HepG2 (cell line): ENCODE results near the gene TBXA2R. TPM values are rescaled to one million over a fixed set of nuclear protein-coding genes. Genes with fewer than 3 reads are reported as not detected.

Experiments used
- ATAC-seq: fragments of 200-7000 bp; cut with Tn5 transposase; 3 replicates; pipeline ENCODE4 v1.9.1; 2020; ENCODE audit warnings: mild to moderate bottlenecking, moderate library complexity
- BruUV-seq: library from RNA; stranded (reverse); fragments of 400-500 nt; replicated peaks from 2 replicates; lab custom pipeline; 2021; lab: Mats Ljungman, UMichigan
- CTCF ChIA-PET: fragments of 300-600 bp; formaldehyde crosslinking; extraction: SDS; loops from one replicate; lab custom pipeline; 2021; ENCODE audit warnings: low total read pairs, inconsistent platforms, low intra/inter-chr PET ratio; lab: Yijun Ruan, JAX
- POLR2A ChIA-PET: fragments of 350-600 bp; sonication (Branson Sonifier 250); formaldehyde crosslinking; loops from one replicate; lab custom pipeline; 2020; ENCODE audit warnings: antibody characterized with exemption, inconsistent platforms; lab: Yijun Ruan, JAX
- DNase-seq: peaks from one replicate; pipeline ENCODE4 v3.0.0-alpha.2; 2015; ENCODE audit warnings: low spot score
- FAIRE-seq: peaks from 3 replicates; lab custom pipeline; 2011; peaks lifted over from hg19 to GRCh38; lab: Jason Lieb, UNC
- H2AFZ ChIP-seq: one replicate; pipeline ENCODE4 v1.6.1; 2011; ENCODE audit warnings: low read length, inconsistent platforms
- H3K27ac ChIP-seq: fragments of 300-600 bp; 3 replicates; pipeline ENCODE4 v1.8.0; 2011; ENCODE audit warnings: mixed run types, mild to moderate bottlenecking, mixed read lengths, low read length, inconsistent platforms; ENCODE audit not compliant: insufficient read depth; ENCODE audit errors: extremely low read length
- H3K27me3 ChIP-seq, 2 experiments: fragments of 200-600 bp in 1 of 2; 2 replicates in 1 of 2; 3 replicates in 1 of 2; pipeline versions ENCODE4 v1.6.0 to v1.8.0; 2011; ENCODE audit warnings: low read length in 2 of 2, mild to moderate bottlenecking in 2 of 2, moderate library complexity in 2 of 2, inconsistent platforms in 1 of 2; ENCODE audit not compliant: insufficient read depth in 2 of 2, control insufficient read depth in 1 of 2
- H3K36me3 ChIP-seq, 2 experiments: fragments of 200-600 bp in 1 of 2; replicated peaks in 1 of 2; 2 replicates in 1 of 2; 3 replicates in 1 of 2; pipeline versions ENCODE4 v1.5.1 to v1.8.0; 2011; ENCODE audit warnings: low read length in 2 of 2, inconsistent platforms in 1 of 2; ENCODE audit not compliant: insufficient read depth in 2 of 2, control insufficient read depth in 1 of 2
- H3K4me1 ChIP-seq: 2 replicates; pipeline ENCODE4 v1.5.1; 2012; ENCODE audit warnings: low read length, inconsistent platforms; ENCODE audit not compliant: insufficient read depth
- H3K4me2 ChIP-seq: 2 replicates; pipeline ENCODE4 v1.6.0; 2011; ENCODE audit warnings: low read depth, low read length, inconsistent platforms
- H3K4me3 ChIP-seq, 3 experiments: fragments of 200-600 bp in 1 of 3; sonication (generic), shearing (Covaris generic) in 1 of 3; replicated peaks in 1 of 3; 2 replicates each; pipeline ENCODE4 v1.5.1; 2011 to 2016; ENCODE audit warnings: low read length in 3 of 3, inconsistent platforms in 2 of 3, low read depth in 2 of 3, mild to moderate bottlenecking in 2 of 3, control low read depth in 1 of 3, mixed read lengths in 1 of 3; ENCODE audit not compliant: insufficient read depth in 1 of 3
- H3K79me2 ChIP-seq: one replicate; pipeline ENCODE4 v1.6.1; 2011; ENCODE audit warnings: low read length, inconsistent platforms; ENCODE audit not compliant: insufficient read depth
- H3K9ac ChIP-seq: 2 replicates; pipeline ENCODE4 v1.6.0; 2011; ENCODE audit warnings: mild to moderate bottlenecking, low read depth, low read length, inconsistent platforms; ENCODE audit not compliant: insufficient read depth
- H3K9me3 ChIP-seq: 2 replicates; pipeline ENCODE4 v1.5.1; 2012; ENCODE audit warnings: mild to moderate bottlenecking, low read length
- H4K20me1 ChIP-seq: 2 replicates; pipeline ENCODE4 v1.6.0; 2011; ENCODE audit warnings: inconsistent platforms, mild to moderate bottlenecking, low read length, moderate library complexity; ENCODE audit not compliant: insufficient read depth
- BCLAF1 ChIP-seq: fragments of 450-650 bp; IDR thresholded peaks from 2 replicates; pipeline ENCODE4 v1.6.1; 2017; ENCODE audit warnings: mild to moderate bottlenecking
- BRF2 ChIP-seq: sonication (generic); formaldehyde crosslinking; IDR thresholded peaks from 2 replicates; pipeline ENCODE4 v1.8.1; 2022; ENCODE audit warnings: mild to moderate bottlenecking, missing genetic modification reagents
- CCAR2 ChIP-seq: fragments of 200-400 bp; formaldehyde crosslinking; optimal IDR thresholded peaks from 2 replicates; pipeline ENCODE3; 2018; ENCODE audit warnings: low read depth, mild to moderate bottlenecking, low read length, moderate library complexity
- HNF4G ChIP-seq, 2 experiments: sonication (generic) in 1 of 2; formaldehyde crosslinking in 1 of 2; IDR thresholded peaks; 2 replicates each; pipeline versions ENCODE4 v1.4.0 to v1.6.1; 2011 to 2020; ENCODE audit warnings: borderline replicate concordance in 2 of 2, low read depth in 2 of 2, mild to moderate bottlenecking in 2 of 2, low read length in 1 of 2, missing genetic modification reagents in 1 of 2, moderate library complexity in 1 of 2
- NFIB ChIP-seq: sonication (generic); formaldehyde crosslinking; IDR thresholded peaks from 2 replicates; pipeline ENCODE4 v1.9.0; 2021; ENCODE audit warnings: missing genetic modification reagents, mild to moderate bottlenecking, borderline replicate concordance
- PRMT3 ChIP-seq: sonication (generic); formaldehyde crosslinking; IDR thresholded peaks from 2 replicates; pipeline ENCODE4 v1.8.1; 2022; ENCODE audit warnings: low read depth, mild to moderate bottlenecking, moderate library complexity, missing genetic modification reagents, borderline replicate concordance
- SATB2 ChIP-seq: sonication (generic); formaldehyde crosslinking; IDR thresholded peaks from 2 replicates; pipeline ENCODE4 v1.5.0; 2020; ENCODE audit warnings: missing genetic modification reagents
- SMC3 ChIP-seq: IDR thresholded peaks from 2 replicates; pipeline ENCODE4 v1.6.1; 2011; ENCODE audit warnings: low read length, improper control_type of control experiment
- ZBTB38 ChIP-seq: sonication (generic); formaldehyde crosslinking; IDR thresholded peaks from 2 replicates; pipeline ENCODE4 v1.5.1; 2020; ENCODE audit warnings: mild to moderate bottlenecking, missing genetic modification reagents
- ZNF382 ChIP-seq: sonication (generic); formaldehyde crosslinking; IDR thresholded peaks from 2 replicates; pipeline ENCODE4 v1.5.0; 2020; ENCODE audit warnings: missing genetic modification reagents, mild to moderate bottlenecking, borderline replicate concordance
- ZNF576 ChIP-seq: sonication (generic); formaldehyde crosslinking; IDR thresholded peaks from 2 replicates; pipeline ENCODE4 v1.4.0; 2020; ENCODE audit warnings: mild to moderate bottlenecking, missing genetic modification reagents
- ZNF784 ChIP-seq: sonication (generic); formaldehyde crosslinking; IDR thresholded peaks from 2 replicates; pipeline ENCODE4 v1.5.1; 2020; ENCODE audit warnings: missing genetic modification reagents, mild to moderate bottlenecking, borderline replicate concordance
- ZNF800 ChIP-seq: sonication (generic); formaldehyde crosslinking; IDR thresholded peaks from 2 replicates; pipeline ENCODE4 v1.4.0; 2020; ENCODE audit warnings: missing genetic modification reagents
- WGBS: methylation state at CpG from one replicate; pipeline ENCODE4 v1.1.6; 2017; ENCODE audit warnings: low lambda C conversion rate; 5-methylcytosine and 5-hydroxymethylcytosine counted together
- in situ Hi-C: cut with HindIII; loops from 2 replicates; pipeline ENCODE4 v1.10.0; 2017; ENCODE audit warnings: low pct_unique_long_range_greater_than_20kb; ENCODE audit not compliant: extremely low pct_ligation_motif_present
- intact Hi-C: fragments of 100-400 bp; cut with micrococcal nuclease; formaldehyde crosslinking; loops from one replicate; pipeline ENCODE4 v1.10.0; 2022; ENCODE audit not compliant: unreplicated experiment
- polyA plus RNA-seq, 8 experiments: library from polyadenylated mRNA; depleted of rRNA in 3 of 8; stranded (reverse) in 7 of 8; unstranded in 1 of 8; fragments of >200 nt; fragmentation: Illumina TruSeq in 4 of 8; extraction: Trizol in 4 of 8; gene quantifications; 2 replicates each; pipeline versions ENCODE4 v1.2.1 to v1.2.3, GENCODE V29; 2011 to 2016; ENCODE audit warnings: low read depth in 4 of 8, missing spikeins in 1 of 8, mixed read lengths in 1 of 8; ENCODE audit not compliant: insufficient read depth in 1 of 8
- total RNA-seq, 5 experiments: library from RNA; depleted of rRNA; stranded (reverse); fragments of >200 nt; fragmentation: Illumina TruSeq; extraction: Trizol; gene quantifications; 2 replicates each; pipeline ENCODE4 v1.2.3, GENCODE V29; 2016; ENCODE audit warnings: low read depth in 1 of 5

The TBXA2R gene
- total and polyA plus RNA-seq, 2 of the 13 experiments (the other 11 are each of a cell fraction or from before 2014, with no cell fraction given): 0.09 TPM; not detected in 1

GRCh38 chr19:3575260-3575741 is 31.4 kb downstream of the TBXA2R start (continued):
- TF ChIP-seq ZNF382 (CRISPR knock-in tag) (no peak), SATB2 (CRISPR knock-in tag) (no peak), ZBTB38 (CRISPR knock-in tag) (peak; percentile 69; the same call in 1 of the 2 replicates), ZNF784 (CRISPR knock-in tag) (no peak), ZNF800 (CRISPR knock-in tag) (no peak), ZNF576 (no peak), SMC3 (peak; percentile 71)

- CTCF ChIA-PET: no interaction called here
- in situ Hi-C loops: no loop called here
- TF ChIP-seq BRF2 (CRISPR knock-in tag): no peak
- TF ChIP-seq PRMT3 (CRISPR knock-in tag): no peak
- TF ChIP-seq HNF4G (IDR thresholded peaks at IDR 0.05; ENCODE audit: borderline replicate concordance, low read depth, low read length): no peak
- TF ChIP-seq HNF4G (CRISPR knock-in tag; IDR thresholded peaks at IDR 0.05; ENCODE audit: borderline replicate concordance, low read depth): no peak
- TF ChIP-seq NFIB (CRISPR knock-in tag): no peak
- no peak for TF ChIP-seq BCLAF1
- TF ChIP-seq CCAR2: no peak
Observed at GRCh38 chr19:3573858-3574637, 32.6 kb downstream of the TBXA2R start.

More at GRCh38 chr19:3573858-3574637, 32.6 kb downstream of the TBXA2R start:
- Histone ChIP-seq H3K4me3 (peak overlapping the region; percentile 81 to 94 (median 92); a peak in 4 of 6 replicates), H3K27ac (peak overlapping the region; percentile 63), H3K79me2 (peaks cover 2% of the 10 kb centered on the region), H2AFZ (no peak overlapping the region), H3K4me2 (peak overlapping the region; percentile 74), H3K9ac (peak overlapping the region; percentile 87), H3K27me3 (no peaks in the 10 kb centered on the region), H3K36me3 (no peaks in the 10 kb centered on the region; a peak in 1 of 5 replicates), H4K20me1 (peaks cover 4% of the 10 kb centered on the region), H3K9me3 (no peaks in the 10 kb centered on the region), H3K4me1 (peaks cover 34% of the 10 kb centered on the region)
- 83% methylated on average over 46 of the region's 55 CpGs for WGBS
- intact Hi-C loops: loop anchor here (5.0 kb wide), 1 partner anchor 67 kb away; the partner anchor contains the start of gene FZR1
- ATAC-seq: peak; percentile 28
- FAIRE-seq: peak; percentile 63
- no TSS peak for BruUV-seq
- POLR2A ChIA-PET: interaction anchor here (0.9 to 1.0 kb wide), 2 partner anchors 9 to 73 kb away, joined by 3 read pairs; partner anchors contain the start of gene DOHH
- DNase-seq: peak; percentile 85
